ENCODE data around the gene WAS. TPM values are rescaled to one million over a fixed set of nuclear protein-coding genes. Genes with fewer than 3 reads are reported as not detected.

WAS gene
- polyA plus RNA-seq, 1 of the 3 experiments (the other 2 are of a cell fraction) = 0.30 TPM

GRCh38 chrX:48700951-48701653 lies 17.5 kb downstream of the WAS start:
- H3K9ac ChIP-seq = no peak overlapping the region
- H3F3A ChIP-seq (replicated peaks; ENCODE audit: insufficient read depth) = no peaks in the 10 kb centered on the region
- no peak for DNase-seq
- peaks cover 0 to 4% of the 10 kb centered on the region in 2 experiments; a peak in 1 of 4 replicates for H3K4me1 ChIP-seq (ENCODE audit: control insufficient read depth in 1 of 2, insufficient read depth in 2 of 2, low read depth in 1 of 2, low read length in 1 of 2)
- no peak overlapping the region for H2AFZ ChIP-seq (ENCODE audit: low read depth)
- H3K36me3 ChIP-seq (replicated peaks in 1 of 2; ENCODE audit: control insufficient read depth in 1 of 2, insufficient read depth in 2 of 2, low read length in 1 of 2) = peaks cover 0 to 7% of the 10 kb centered on the region in 2 experiments
- TF ChIP-seq, protein P1, sequence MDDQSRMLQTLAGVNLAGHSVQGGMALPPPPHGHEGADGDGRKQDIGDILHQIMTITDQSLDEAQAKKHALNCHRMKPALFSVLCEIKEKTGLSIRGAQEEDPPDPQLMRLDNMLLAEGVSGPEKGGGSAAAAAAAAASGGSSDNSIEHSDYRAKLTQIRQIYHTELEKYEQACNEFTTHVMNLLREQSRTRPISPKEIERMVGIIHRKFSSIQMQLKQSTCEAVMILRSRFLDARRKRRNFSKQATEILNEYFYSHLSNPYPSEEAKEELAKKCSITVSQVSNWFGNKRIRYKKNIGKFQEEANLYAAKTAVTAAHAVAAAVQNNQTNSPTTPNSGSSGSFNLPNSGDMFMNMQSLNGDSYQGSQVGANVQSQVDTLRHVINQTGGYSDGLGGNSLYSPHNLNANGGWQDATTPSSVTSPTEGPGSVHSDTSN (IDR thresholded peaks at IDR 0.05) = no peak
- TF ChIP-seq GABPA (IDR thresholded peaks at IDR 0.05; ENCODE audit: low read depth) (no peak), FOXJ3 (CRISPR knock-in tag; IDR thresholded peaks at IDR 0.05) (no peak), MEF2A (IDR thresholded peaks at IDR 0.05; ENCODE audit: borderline replicate concordance, low read depth) (no peak), POLR2AphosphoS5 (IDR thresholded peaks at IDR 0.05; ENCODE audit: low read depth, low read length) (no peak)
- peaks cover 20% of the 10 kb centered on the region for H3K79me2 ChIP-seq (ENCODE audit: insufficient read depth)
- H3K4me3 ChIP-seq (ENCODE audit: low read depth in 2 of 2, low read length in 1 of 2) = no peak overlapping the region
- 42% methylated on average over 3 of the region's 3 CpGs for WGBS (ENCODE audit: low lambda C conversion rate)
- no peaks in the 10 kb centered on the region; the same call in 1 of the 2 replicates for H3K27me3 ChIP-seq (ENCODE audit: insufficient read depth)
- no peak overlapping the region for H3K4me2 ChIP-seq
- H3K9me2 ChIP-seq = no peaks in the 10 kb centered on the region
- no peak overlapping the region for H3K27ac ChIP-seq (ENCODE audit: low read depth in 2 of 2, low read length in 1 of 2)
- ChIA-PET CTCF (interaction anchor here (0.7 kb wide), 1 partner anchor 8 kb away, joined by 3 read pairs; no protein-coding TSS in a partner anchor), POLR2A (no interaction called here)
- no peaks in the 10 kb centered on the region for H4K20me1 ChIP-seq (ENCODE audit: insufficient read depth)
- no peaks in the 10 kb centered on the region for H3K9me3 ChIP-seq

- no peak overlapping the region for H3K9ac ChIP-seq
- no peak for DNase-seq
- H3K4me2 ChIP-seq = no peak overlapping the region
- ChIA-PET POLR2A (no interaction called here), CTCF (no interaction called here)
- no peaks in the 10 kb centered on the region for H3K9me3 ChIP-seq
- 71% methylated on average over 1 of the region's 2 CpGs for WGBS (ENCODE audit: low lambda C conversion rate)
- H3K4me1 ChIP-seq (ENCODE audit: control insufficient read depth in 1 of 2, insufficient read depth in 2 of 2, low read depth in 1 of 2, low read length in 1 of 2) = peaks cover 0 to 4% of the 10 kb centered on the region in 2 experiments; a peak in 1 of 4 replicates
- H3F3A ChIP-seq (replicated peaks; ENCODE audit: insufficient read depth) = no peaks in the 10 kb centered on the region
- H2AFZ ChIP-seq (ENCODE audit: low read depth) = no peak overlapping the region
- peaks cover 0 to 7% of the 10 kb centered on the region in 2 experiments for H3K36me3 ChIP-seq (replicated peaks in 1 of 2; ENCODE audit: control insufficient read depth in 1 of 2, insufficient read depth in 2 of 2, low read length in 1 of 2)
- H4K20me1 ChIP-seq (ENCODE audit: insufficient read depth) = no peaks in the 10 kb centered on the region
- no peaks in the 10 kb centered on the region for H3K9me2 ChIP-seq
- no peak overlapping the region for H3K4me3 ChIP-seq (ENCODE audit: low read depth in 2 of 2, low read length in 1 of 2)
- peaks cover 19% of the 10 kb centered on the region for H3K79me2 ChIP-seq (ENCODE audit: insufficient read depth)
- H3K27me3 ChIP-seq (ENCODE audit: insufficient read depth) = no peaks in the 10 kb centered on the region; the same call in 1 of the 2 replicates
- H3K27ac ChIP-seq (ENCODE audit: low read depth in 2 of 2, low read length in 1 of 2) = no peak overlapping the region
- no peak for TF ChIP-seq GATA2 (CRISPR knock-in tag; IDR thresholded peaks at IDR 0.05)
- no peak for TF ChIP-seq POLR2AphosphoS5 (IDR thresholded peaks at IDR 0.05; ENCODE audit: low read depth, low read length)
- TF ChIP-seq, protein P2, sequence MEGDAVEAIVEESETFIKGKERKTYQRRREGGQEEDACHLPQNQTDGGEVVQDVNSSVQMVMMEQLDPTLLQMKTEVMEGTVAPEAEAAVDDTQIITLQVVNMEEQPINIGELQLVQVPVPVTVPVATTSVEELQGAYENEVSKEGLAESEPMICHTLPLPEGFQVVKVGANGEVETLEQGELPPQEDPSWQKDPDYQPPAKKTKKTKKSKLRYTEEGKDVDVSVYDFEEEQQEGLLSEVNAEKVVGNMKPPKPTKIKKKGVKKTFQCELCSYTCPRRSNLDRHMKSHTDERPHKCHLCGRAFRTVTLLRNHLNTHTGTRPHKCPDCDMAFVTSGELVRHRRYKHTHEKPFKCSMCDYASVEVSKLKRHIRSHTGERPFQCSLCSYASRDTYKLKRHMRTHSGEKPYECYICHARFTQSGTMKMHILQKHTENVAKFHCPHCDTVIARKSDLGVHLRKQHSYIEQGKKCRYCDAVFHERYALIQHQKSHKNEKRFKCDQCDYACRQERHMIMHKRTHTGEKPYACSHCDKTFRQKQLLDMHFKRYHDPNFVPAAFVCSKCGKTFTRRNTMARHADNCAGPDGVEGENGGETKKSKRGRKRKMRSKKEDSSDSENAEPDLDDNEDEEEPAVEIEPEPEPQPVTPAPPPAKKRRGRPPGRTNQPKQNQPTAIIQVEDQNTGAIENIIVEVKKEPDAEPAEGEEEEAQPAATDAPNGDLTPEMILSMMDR (IDR thresholded peaks at IDR 0.05) = no peak
- TF ChIP-seq, protein P3, sequence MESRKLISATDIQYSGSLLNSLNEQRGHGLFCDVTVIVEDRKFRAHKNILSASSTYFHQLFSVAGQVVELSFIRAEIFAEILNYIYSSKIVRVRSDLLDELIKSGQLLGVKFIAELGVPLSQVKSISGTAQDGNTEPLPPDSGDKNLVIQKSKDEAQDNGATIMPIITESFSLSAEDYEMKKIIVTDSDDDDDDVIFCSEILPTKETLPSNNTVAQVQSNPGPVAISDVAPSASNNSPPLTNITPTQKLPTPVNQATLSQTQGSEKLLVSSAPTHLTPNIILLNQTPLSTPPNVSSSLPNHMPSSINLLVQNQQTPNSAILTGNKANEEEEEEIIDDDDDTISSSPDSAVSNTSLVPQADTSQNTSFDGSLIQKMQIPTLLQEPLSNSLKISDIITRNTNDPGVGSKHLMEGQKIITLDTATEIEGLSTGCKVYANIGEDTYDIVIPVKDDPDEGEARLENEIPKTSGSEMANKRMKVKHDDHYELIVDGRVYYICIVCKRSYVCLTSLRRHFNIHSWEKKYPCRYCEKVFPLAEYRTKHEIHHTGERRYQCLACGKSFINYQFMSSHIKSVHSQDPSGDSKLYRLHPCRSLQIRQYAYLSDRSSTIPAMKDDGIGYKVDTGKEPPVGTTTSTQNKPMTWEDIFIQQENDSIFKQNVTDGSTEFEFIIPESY (IDR thresholded peaks at IDR 0.05; ENCODE audit: borderline replicate concordance, low read depth) = no peak
- no peak for TF ChIP-seq SMC3 (IDR thresholded peaks at IDR 0.05; ENCODE audit: low read depth, low read length)
- TF ChIP-seq MXI1 (IDR thresholded peaks at IDR 0.05; ENCODE audit: low read depth, low read length) = no peak
- TF ChIP-seq YY1 (IDR thresholded peaks at IDR 0.05; ENCODE audit: low read depth) = no peak
- TF ChIP-seq FOXM1 (IDR thresholded peaks at IDR 0.05; ENCODE audit: low read depth) = no peak
- TF ChIP-seq, protein P4, sequence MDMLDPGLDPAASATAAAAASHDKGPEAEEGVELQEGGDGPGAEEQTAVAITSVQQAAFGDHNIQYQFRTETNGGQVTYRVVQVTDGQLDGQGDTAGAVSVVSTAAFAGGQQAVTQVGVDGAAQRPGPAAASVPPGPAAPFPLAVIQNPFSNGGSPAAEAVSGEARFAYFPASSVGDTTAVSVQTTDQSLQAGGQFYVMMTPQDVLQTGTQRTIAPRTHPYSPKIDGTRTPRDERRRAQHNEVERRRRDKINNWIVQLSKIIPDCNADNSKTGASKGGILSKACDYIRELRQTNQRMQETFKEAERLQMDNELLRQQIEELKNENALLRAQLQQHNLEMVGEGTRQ (IDR thresholded peaks at IDR 0.05; ENCODE audit: borderline replicate concordance, low read depth, low read length) = no peak
- no peak for TF ChIP-seq TAF1 (IDR thresholded peaks at IDR 0.05; ENCODE audit: borderline replicate concordance, low read depth, low read length)
- TF ChIP-seq GABPA (IDR thresholded peaks at IDR 0.05; ENCODE audit: low read depth) = no peak
- TF ChIP-seq EP300 (IDR thresholded peaks at IDR 0.05; ENCODE audit: borderline replicate concordance in 1 of 2, low read depth in 1 of 2, low read length in 1 of 2) = no peak
- TF ChIP-seq, protein P1 (IDR thresholded peaks at IDR 0.05) = no peak
- no peak for TF ChIP-seq RFX5 (IDR thresholded peaks at IDR 0.05; ENCODE audit: low read length)
- TF ChIP-seq RXRA (IDR thresholded peaks at IDR 0.05; ENCODE audit: borderline replicate concordance, low read depth) = no peak
- TF ChIP-seq FOSL2 (IDR thresholded peaks at IDR 0.05; ENCODE audit: borderline replicate concordance, low read depth) = no peak
Observed at GRCh38 chrX:48702032-48702431, 18.4 kb downstream of the WAS start.
